GM12864 (cell line): Measurements from ENCODE around the gene S1PR3.

Source experiments
- DNase-seq: peaks from one replicate; pipeline ENCODE4 v3.0.0-alpha.2; 2011; ENCODE audit warnings: low read depth
- H3K4me3 ChIP-seq: 2 replicates; pipeline ENCODE4 v1.5.1; 2011; ENCODE audit warnings: mild to moderate bottlenecking, low read depth, low read length, control low read depth
- CTCF ChIP-seq: IDR thresholded peaks from 2 replicates; pipeline ENCODE4 v1.5.1; 2011; ENCODE audit warnings: low read depth, mild to moderate bottlenecking, moderate library complexity, low read length, control low read depth, inconsistent platforms; ENCODE audit errors: missing control alignments

Gene S1PR3

GRCh38 chr9:88949961-88950340, 41.3 kb upstream of the S1PR3 start:
- TF ChIP-seq CTCF: no peak
- no peak overlapping the region for H3K4me3 ChIP-seq
- no peak for DNase-seq

GRCh38 chr9:88950341-88951154, 40.7 kb upstream of the S1PR3 start:
- DNase-seq: no peak
- no peak for TF ChIP-seq CTCF
- no peak overlapping the region for H3K4me3 ChIP-seq

- DNase-seq: no peak
- H3K4me3 ChIP-seq: no peak overlapping the region
These were observed 40.1 kb upstream of the S1PR3 start for GRCh38 chr9:88951155-88951542.

GRCh38 chr9:88952086-88952615, 39.1 kb upstream of the S1PR3 start:
- H3K4me3 ChIP-seq: no peak overlapping the region
- no peak for DNase-seq
- no peak for TF ChIP-seq CTCF

More at GRCh38 chr9:88951155-88951542, 40.1 kb upstream of the S1PR3 start:
- TF ChIP-seq CTCF: no peak

- TF ChIP-seq CTCF: no peak
- no peak overlapping the region for H3K4me3 ChIP-seq
- no peak for DNase-seq
These were observed 38.3 kb upstream of the S1PR3 start for GRCh38 chr9:88952976-88953375.

- TF ChIP-seq CTCF: no peak
- no peak overlapping the region for H3K4me3 ChIP-seq
- DNase-seq: no peak
These were observed 37.8 kb upstream of the S1PR3 start for GRCh38 chr9:88953381-88954029.

GRCh38 chr9:88954066-88954465, 37.2 kb upstream of the S1PR3 start:
- no peak for TF ChIP-seq CTCF
- DNase-seq: no peak
- no peak overlapping the region for H3K4me3 ChIP-seq
